ENCODE measurements around the gene TRIM29. TPM values are rescaled to one million over a fixed set of nuclear protein-coding genes. Genes with fewer than 3 reads are reported as not detected.
A peak's percentile ranks its signal among the peaks of the same experiment; 100 is the strongest.
"Not testable (repeated sequence)": the region's sequence is repeated elsewhere in the genome, so short reads cannot be mapped to it uniquely, and the experiment has no call there.

Gene TRIM29
- total RNA-seq, 1 donor from 2014 or later: not detected

GRCh38 chr11:120147094-120147949 lies 9.4 kb upstream of the TRIM29 start:
- H3K27ac Mint-ChIP-seq (ENCODE audit: unreplicated experiment): no peak overlapping the region
- DNase-seq (ENCODE audit: extremely low spot score, unreplicated experiment): peak; percentile 78
- H3K36me3 Mint-ChIP-seq (ENCODE audit: unreplicated experiment): no peaks in the 10 kb centered on the region
- H3K4me1 Mint-ChIP-seq (ENCODE audit: unreplicated experiment): no peaks in the 10 kb centered on the region
- peaks cover 9% of the 10 kb centered on the region for H3K9me3 Mint-ChIP-seq (ENCODE audit: unreplicated experiment)
- H3K27me3 Mint-ChIP-seq (ENCODE audit: unreplicated experiment): peaks cover 67% of the 10 kb centered on the region
- no peak for TF ChIP-seq CTCF (IDR thresholded peaks at IDR 0.05)
- H3K4me3 Mint-ChIP-seq (ENCODE audit: unreplicated experiment): no peak overlapping the region

GRCh38 chr11:120146413-120147093 lies 8.6 kb upstream of the TRIM29 start:
- Mint-ChIP-seq H3K36me3 (ENCODE audit: unreplicated experiment) (no peaks in the 10 kb centered on the region), H3K27me3 (ENCODE audit: unreplicated experiment) (peaks cover 69% of the 10 kb centered on the region), H3K4me1 (ENCODE audit: unreplicated experiment) (no peaks in the 10 kb centered on the region), H3K9me3 (ENCODE audit: unreplicated experiment) (peaks cover 9% of the 10 kb centered on the region), H3K27ac (ENCODE audit: unreplicated experiment) (no peak overlapping the region), H3K4me3 (ENCODE audit: unreplicated experiment) (no peak overlapping the region)
- TF ChIP-seq CTCF (IDR thresholded peaks at IDR 0.05): no peak
- peak; percentile 72 for DNase-seq (ENCODE audit: extremely low spot score, unreplicated experiment)

GRCh38 chr11:120144501-120144900 lies 6.6 kb upstream of the TRIM29 start:
- H3K27ac Mint-ChIP-seq (ENCODE audit: unreplicated experiment): no peak overlapping the region

GRCh38 chr11:120143472-120143871 lies 5.6 kb upstream of the TRIM29 start:
- H3K4me3 Mint-ChIP-seq (ENCODE audit: unreplicated experiment); H3K9me3 Mint-ChIP-seq (ENCODE audit: unreplicated experiment); DNase-seq (ENCODE audit: extremely low spot score, unreplicated experiment); H3K4me1 Mint-ChIP-seq (ENCODE audit: unreplicated experiment); H3K36me3 Mint-ChIP-seq (ENCODE audit: unreplicated experiment); H3K27ac Mint-ChIP-seq (ENCODE audit: unreplicated experiment): not testable (repeated sequence)
- H3K27me3 Mint-ChIP-seq (ENCODE audit: unreplicated experiment): peaks cover 55% of the 10 kb centered on the region

More at GRCh38 chr11:120144501-120144900, 6.6 kb upstream of the TRIM29 start:
- no peak for TF ChIP-seq CTCF (IDR thresholded peaks at IDR 0.05)
- no peak for DNase-seq (ENCODE audit: extremely low spot score, unreplicated experiment)
- Mint-ChIP-seq H3K4me1 (ENCODE audit: unreplicated experiment) (no peaks in the 10 kb centered on the region), H3K9me3 (ENCODE audit: unreplicated experiment) (no peaks in the 10 kb centered on the region), H3K27me3 (ENCODE audit: unreplicated experiment) (peaks cover 64% of the 10 kb centered on the region), H3K4me3 (ENCODE audit: unreplicated experiment) (no peak overlapping the region), H3K36me3 (ENCODE audit: unreplicated experiment) (no peaks in the 10 kb centered on the region)

GRCh38 chr11:120142441-120143100 lies 4.7 kb upstream of the TRIM29 start:
- Mint-ChIP-seq H3K4me1 (ENCODE audit: unreplicated experiment) (no peaks in the 10 kb centered on the region), H3K36me3 (ENCODE audit: unreplicated experiment) (no peaks in the 10 kb centered on the region), H3K27ac (ENCODE audit: unreplicated experiment) (no peak overlapping the region), H3K9me3 (ENCODE audit: unreplicated experiment) (no peaks in the 10 kb centered on the region), H3K27me3 (ENCODE audit: unreplicated experiment) (peaks cover 47% of the 10 kb centered on the region), H3K4me3 (ENCODE audit: unreplicated experiment) (no peak overlapping the region)
- peak; percentile 64 for DNase-seq (ENCODE audit: extremely low spot score, unreplicated experiment)
- TF ChIP-seq CTCF (IDR thresholded peaks at IDR 0.05): no peak

All from osteocyte (in vitro differentiated cells).